Measurements from ENCODE around the gene GNAO1. TPM values are rescaled to one million over a fixed set of nuclear protein-coding genes. Genes with fewer than 3 reads are reported as not detected.
A peak's percentile ranks its signal among the peaks of the same experiment; 100 is the strongest.

The GNAO1 gene
- total and polyA plus RNA-seq, 9 of the 15 experiments (the other 6 are each of a cell fraction or from before 2014, with no cell fraction given): 0.07 to 0.42 (median 0.08) TPM; not detected in 5

- peaks cover 0 to 28% of the 10 kb centered on the region in 2 experiments; a peak in 1 of 5 replicates for H3K4me1 ChIP-seq (replicated peaks in 1 of 2; ENCODE audit: control insufficient read depth in 2 of 2, insufficient read depth in 2 of 2, low read length in 2 of 2)
- H3K79me2 ChIP-seq (ENCODE audit: control insufficient read depth, insufficient read depth, low read length): no peaks in the 10 kb centered on the region
- no peaks in the 10 kb centered on the region for H3K36me3 ChIP-seq (ENCODE audit: control insufficient read depth, insufficient read depth, low read length)
- peaks cover 18% of the 10 kb centered on the region for H4K20me1 ChIP-seq (replicated peaks; ENCODE audit: control insufficient read depth, insufficient read depth, low read length)
- no peak overlapping the region for H3K4me2 ChIP-seq (ENCODE audit: insufficient read depth, low read length)
- H3K4me3 ChIP-seq: no peak overlapping the region
- H3K9me1 ChIP-seq (ENCODE audit: control insufficient read depth, insufficient read depth, low read length): peaks cover 3% of the 10 kb centered on the region
- DNase-seq (ENCODE audit: extremely low read depth in 1 of 4, low spot score in 3 of 4) (no peak), ATAC-seq (no peak), FAIRE-seq (no peak)
- H3K27me3 ChIP-seq (ENCODE audit: control insufficient read depth in 2 of 2, insufficient read depth in 2 of 2, low read length in 2 of 2): peaks cover 15 to 72% of the 10 kb centered on the region in 2 experiments; a peak in 3 of 5 replicates
- no peak overlapping the region for H3K9ac ChIP-seq (ENCODE audit: insufficient read depth in 1 of 2, low read depth in 2 of 2, low read length in 2 of 2)
- no peak overlapping the region for H3K27ac ChIP-seq (ENCODE audit: extremely low read depth, low read depth, low read length)
- no peak overlapping the region for H2AFZ ChIP-seq (ENCODE audit: low read depth, low read length)
- TF ChIP-seq PCBP1 (IDR thresholded peaks at IDR 0.05; ENCODE audit: low read depth, low read length, poor library complexity, severe bottlenecking): no peak
- ChIA-PET CTCF (ENCODE audit: low intra/inter-chr PET ratio) (interaction anchor here (0.6 kb wide), 1 partner anchor 622 kb away, joined by 3 read pairs; no protein-coding TSS in a partner anchor), POLR2A (interaction anchor here (0.6 kb wide), 2 partner anchors 28 to 269 kb away, joined by 3 to 4 read pairs; no protein-coding TSS in a partner anchor)
- in situ Hi-C loops (cut with MboI) (no loop called here), intact Hi-C loops (cut with micrococcal nuclease) (loop anchor here (5.0 kb wide), 3 partner anchors 93 to 223 kb away; partner anchors contain the start of gene AMFR)
- WGBS (ENCODE audit: insufficient coverage, low coverage, missing lambda C conversion rate): 42% methylated on average over 9 of the region's 9 CpGs
- H3K9me3 ChIP-seq (replicated peaks; ENCODE audit: control insufficient read depth, insufficient read depth, low read depth, low read length): no peaks in the 10 kb centered on the region
- BruUV-seq (replicated peaks): no TSS peak
These were observed 143.5 kb downstream of the GNAO1 start for GRCh38 chr16:56334761-56335160.

DNA sequence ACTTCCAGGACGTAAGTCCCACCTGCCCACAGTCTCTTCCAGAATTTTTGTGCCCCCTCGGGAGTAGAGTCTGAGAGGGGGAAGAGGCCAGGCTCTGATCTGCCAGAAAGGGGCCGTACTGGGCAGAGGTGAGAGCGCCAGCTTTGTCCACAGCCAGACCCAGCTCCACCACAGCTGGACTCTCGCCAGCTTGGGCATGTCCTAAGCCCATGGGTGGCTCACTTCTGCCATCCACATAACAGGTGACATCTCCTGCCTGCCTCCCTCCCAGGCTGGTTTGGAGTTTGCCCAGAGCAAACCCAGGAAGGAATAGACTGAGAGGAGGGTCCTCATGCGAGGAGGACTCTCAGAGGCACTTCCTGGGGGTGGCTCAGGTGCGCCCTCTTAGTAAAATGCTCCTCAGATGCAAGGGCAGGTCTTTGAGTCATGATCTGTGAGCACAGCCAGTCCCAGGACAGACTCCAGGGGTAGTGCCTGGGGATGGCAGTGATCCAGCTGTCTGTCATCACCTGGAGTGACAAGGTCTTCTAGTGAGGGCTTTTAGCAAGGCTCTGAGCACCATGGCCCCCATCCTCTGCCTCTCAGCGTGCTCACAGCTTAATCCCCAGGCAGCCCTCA lies 144.9 kb downstream of the GNAO1 start:
- intact Hi-C loops (cut with micrococcal nuclease): no loop called here
- Histone ChIP-seq H3K27me3 (ENCODE audit: control insufficient read depth in 2 of 2, insufficient read depth in 2 of 2, low read length in 2 of 2) (peaks cover 13 to 76% of the 10 kb centered on the region in 2 experiments; a peak in 4 of 5 replicates), H3K79me2 (ENCODE audit: control insufficient read depth, insufficient read depth, low read length) (no peaks in the 10 kb centered on the region), H2AFZ (ENCODE audit: low read depth, low read length) (no peak overlapping the region), H3K36me3 (ENCODE audit: control insufficient read depth, insufficient read depth, low read length) (no peaks in the 10 kb centered on the region), H3K4me1 (replicated peaks in 1 of 2; ENCODE audit: control insufficient read depth in 2 of 2, insufficient read depth in 2 of 2, low read length in 2 of 2) (peaks cover 0 to 37% of the 10 kb centered on the region in 2 experiments; a peak in 2 of 5 replicates), H3K4me3 (no peak overlapping the region), H3K9me1 (ENCODE audit: control insufficient read depth, insufficient read depth, low read length) (peaks cover 3% of the 10 kb centered on the region), H3K9ac (ENCODE audit: insufficient read depth in 1 of 2, low read depth in 2 of 2, low read length in 2 of 2) (no peak overlapping the region; a peak in 1 of 4 replicates), H3K9me3 (replicated peaks; ENCODE audit: control insufficient read depth, insufficient read depth, low read depth, low read length) (no peaks in the 10 kb centered on the region), H4K20me1 (replicated peaks; ENCODE audit: control insufficient read depth, insufficient read depth, low read length) (peaks cover 22% of the 10 kb centered on the region), H3K4me2 (ENCODE audit: insufficient read depth, low read length) (no peak overlapping the region), H3K27ac (ENCODE audit: extremely low read depth, low read depth, low read length) (no peak overlapping the region)
- ChIA-PET POLR2A (interaction anchor here (0.8 kb wide), 1 partner anchor 366 kb away, joined by 3 read pairs; no protein-coding TSS in a partner anchor), CTCF (ENCODE audit: low intra/inter-chr PET ratio) (no interaction called here)
- ATAC-seq: no peak
- in situ Hi-C loops (cut with MboI): no loop called here
- FAIRE-seq: no peak
- peak in 3 of 4 experiments; percentile 30 to 45 (median 31) for DNase-seq (ENCODE audit: extremely low read depth in 1 of 4, low spot score in 3 of 4)
- 8% methylated on average over 8 of the region's 8 CpGs for WGBS (ENCODE audit: insufficient coverage, low coverage, missing lambda C conversion rate)
- no TSS peak for BruUV-seq (replicated peaks)
- no peak for TF ChIP-seq ZNF224 (CRISPR knock-in tag; IDR thresholded peaks at IDR 0.05)
- TF ChIP-seq, protein P1, sequence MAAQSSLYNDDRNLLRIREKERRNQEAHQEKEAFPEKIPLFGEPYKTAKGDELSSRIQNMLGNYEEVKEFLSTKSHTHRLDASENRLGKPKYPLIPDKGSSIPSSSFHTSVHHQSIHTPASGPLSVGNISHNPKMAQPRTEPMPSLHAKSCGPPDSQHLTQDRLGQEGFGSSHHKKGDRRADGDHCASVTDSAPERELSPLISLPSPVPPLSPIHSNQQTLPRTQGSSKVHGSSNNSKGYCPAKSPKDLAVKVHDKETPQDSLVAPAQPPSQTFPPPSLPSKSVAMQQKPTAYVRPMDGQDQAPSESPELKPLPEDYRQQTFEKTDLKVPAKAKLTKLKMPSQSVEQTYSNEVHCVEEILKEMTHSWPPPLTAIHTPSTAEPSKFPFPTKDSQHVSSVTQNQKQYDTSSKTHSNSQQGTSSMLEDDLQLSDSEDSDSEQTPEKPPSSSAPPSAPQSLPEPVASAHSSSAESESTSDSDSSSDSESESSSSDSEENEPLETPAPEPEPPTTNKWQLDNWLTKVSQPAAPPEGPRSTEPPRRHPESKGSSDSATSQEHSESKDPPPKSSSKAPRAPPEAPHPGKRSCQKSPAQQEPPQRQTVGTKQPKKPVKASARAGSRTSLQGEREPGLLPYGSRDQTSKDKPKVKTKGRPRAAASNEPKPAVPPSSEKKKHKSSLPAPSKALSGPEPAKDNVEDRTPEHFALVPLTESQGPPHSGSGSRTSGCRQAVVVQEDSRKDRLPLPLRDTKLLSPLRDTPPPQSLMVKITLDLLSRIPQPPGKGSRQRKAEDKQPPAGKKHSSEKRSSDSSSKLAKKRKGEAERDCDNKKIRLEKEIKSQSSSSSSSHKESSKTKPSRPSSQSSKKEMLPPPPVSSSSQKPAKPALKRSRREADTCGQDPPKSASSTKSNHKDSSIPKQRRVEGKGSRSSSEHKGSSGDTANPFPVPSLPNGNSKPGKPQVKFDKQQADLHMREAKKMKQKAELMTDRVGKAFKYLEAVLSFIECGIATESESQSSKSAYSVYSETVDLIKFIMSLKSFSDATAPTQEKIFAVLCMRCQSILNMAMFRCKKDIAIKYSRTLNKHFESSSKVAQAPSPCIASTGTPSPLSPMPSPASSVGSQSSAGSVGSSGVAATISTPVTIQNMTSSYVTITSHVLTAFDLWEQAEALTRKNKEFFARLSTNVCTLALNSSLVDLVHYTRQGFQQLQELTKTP (IDR thresholded peaks at IDR 0.05; ENCODE audit: low read depth in 1 of 2, partially characterized antibody in 2 of 2): no peak
- TF ChIP-seq PKNOX1 (IDR thresholded peaks at IDR 0.05): 0 out of 2 replicates have a peak, but pooled peaks have one; percentile 22
- peak; percentile 74 for TF ChIP-seq NFIC (IDR thresholded peaks at IDR 0.05)
- TF ChIP-seq TARDBP (IDR thresholded peaks at IDR 0.05): no peak
